Muscle of arm (tissue), 12 donors: Measurements from ENCODE around the gene GABRD. TPM values are rescaled to one million over a fixed set of nuclear protein-coding genes. Genes with fewer than 3 reads are reported as not detected.
A peak's percentile ranks its signal among the peaks of the same experiment; 100 is the strongest.

Experiments used
- DNase-seq: peaks from one replicate; pipeline ENCODE4 v3.0.0-alpha.2; 2013
- polyA plus RNA-seq, 12 donors: library from polyadenylated mRNA; unstranded; fragments of 120-200 nt; gene quantifications; one replicate each; pipeline ENCODE4 v1.2.1, GENCODE V29; 2013; ENCODE audit not compliant: insufficient read length in 12 of 12

The GABRD gene
- polyA plus RNA-seq, 12 donors = 0.33 to 3.4 (median 0.78) TPM; not detected in 2

GRCh38 chr1:2073382-2074230 is 54.5 kb downstream of the GABRD start:
- peak; percentile 56 for DNase-seq

GRCh38 chr1:2074396-2074795 is 55.3 kb downstream of the GABRD start:
- DNase-seq = no peak

GRCh38 chr1:2074944-2075740 is 56.0 kb downstream of the GABRD start:
- DNase-seq = no peak

GRCh38 chr1:2076826-2077225 is 57.7 kb downstream of the GABRD start:
- no peak for DNase-seq

- DNase-seq = no peak
These were observed 59.0 kb downstream of the GABRD start for GRCh38 chr1:2078170-2078569.

- no peak for DNase-seq
These were observed 60.4 kb downstream of the GABRD start for GRCh38 chr1:2079396-2080085.

GRCh38 chr1:2080140-2080539 is 61.0 kb downstream of the GABRD start:
- no peak for DNase-seq

Other genes with a start within 250 kb of the GABRD start
- 10 to 100 TPM in 11 of 12 donors, not detected in 1; 22.7 to 55.6 (median 30.3) TPM for gene NADK, start 240.9 kb upstream of the GABRD start, polyA plus RNA-seq
- gene GNB1, start 128.3 kb upstream of the GABRD start, polyA plus RNA-seq = 100 to 1,000 TPM; 158 to 259 (median 178) TPM
- gene CALML6, start 104.1 kb upstream of the GABRD start, polyA plus RNA-seq = 100 to 1,000 TPM in 9 of 12 donors, 10 to 100 TPM in 2, not detected in 1; 64.0 to 380 (median 219) TPM
- 100 to 1,000 TPM in 2 of 12 donors, 10 to 100 TPM in 9, not detected in 1; 28.5 to 139 (median 76.2) TPM for gene TMEM52, start 100.1 kb upstream of the GABRD start, polyA plus RNA-seq
- gene CFAP74, start 15.6 kb upstream of the GABRD start, polyA plus RNA-seq = under 1 TPM in 10 of 12 donors, not detected in 2; 0.07 to 0.74 (median 0.24) TPM
- 10 to 100 TPM in 1 of 12 donors, 1 to 10 TPM in 10, not detected in 1; 4.2 to 15.0 (median 6.3) TPM for gene PRKCZ, start 31.1 kb downstream of the GABRD start, polyA plus RNA-seq
- gene FAAP20, start 175.4 kb downstream of the GABRD start, polyA plus RNA-seq = 10 to 100 TPM in 11 of 12 donors, not detected in 1; 21.5 to 81.7 (median 26.8) TPM
- gene SKI, start 209.0 kb downstream of the GABRD start, polyA plus RNA-seq = 10 to 100 TPM in 11 of 12 donors, not detected in 1; 44.3 to 88.0 (median 55.0) TPM